Measurements from ENCODE around the gene TCF3.

- TF ChIP-seq ZNF274 (IDR thresholded peaks at IDR 0.05; ENCODE audit: low read depth, low read length) (no peak), YY1 (IDR thresholded peaks at IDR 0.05; ENCODE audit: insufficient read depth, insufficient read length) (no peak), SUZ12 (IDR thresholded peaks at IDR 0.05; ENCODE audit: extremely low read depth, insufficient read depth, insufficient read length) (no peak)
Measured at GRCh38 chr19:1676351-1677266, 24.2 kb upstream of the TCF3 start.
